ENCODE measurements around the gene AQP1. TPM values are rescaled to one million over a fixed set of nuclear protein-coding genes. Genes with fewer than 3 reads are reported as not detected.

The AQP1 gene
- total and polyA plus RNA-seq, 2 of the 13 experiments (the other 11 are each of a cell fraction or from before 2014, with no cell fraction given) = not detected

DNA sequence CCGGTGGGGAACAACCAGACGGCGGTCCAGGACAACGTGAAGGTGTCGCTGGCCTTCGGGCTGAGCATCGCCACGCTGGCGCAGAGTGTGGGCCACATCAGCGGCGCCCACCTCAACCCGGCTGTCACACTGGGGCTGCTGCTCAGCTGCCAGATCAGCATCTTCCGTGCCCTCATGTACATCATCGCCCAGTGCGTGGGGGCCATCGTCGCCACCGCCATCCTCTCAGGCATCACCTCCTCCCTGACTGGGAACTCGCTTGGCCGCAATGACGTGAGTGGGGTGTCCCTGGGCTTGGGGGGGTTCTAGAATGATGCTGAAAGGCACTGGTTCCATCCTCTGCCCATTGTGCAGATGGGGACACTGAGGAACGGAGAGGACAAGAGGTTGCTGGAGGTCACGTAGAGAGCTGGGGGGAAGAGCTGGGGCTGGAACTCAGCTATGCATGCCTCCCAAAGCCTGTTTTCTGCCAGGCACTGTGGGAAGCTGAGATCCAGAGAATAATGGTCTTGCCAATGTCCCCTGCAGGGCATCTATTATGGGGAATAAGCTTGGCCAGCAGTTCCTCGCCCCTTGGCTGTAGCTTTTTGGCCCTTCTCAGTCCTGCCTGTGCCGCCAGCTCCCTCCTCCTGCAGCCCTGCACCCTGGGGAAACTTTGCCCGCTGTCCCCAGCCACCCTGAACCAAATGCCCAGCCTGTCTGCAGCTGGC, 523 bp downstream of the AQP1 start (continued):
- TF ChIP-seq NKX3-1 (CRISPR knock-in tag; IDR thresholded peaks at IDR 0.05) = no peak
- TF ChIP-seq HOXA5 (CRISPR knock-in tag; IDR thresholded peaks at IDR 0.05) = no peak

DNA sequence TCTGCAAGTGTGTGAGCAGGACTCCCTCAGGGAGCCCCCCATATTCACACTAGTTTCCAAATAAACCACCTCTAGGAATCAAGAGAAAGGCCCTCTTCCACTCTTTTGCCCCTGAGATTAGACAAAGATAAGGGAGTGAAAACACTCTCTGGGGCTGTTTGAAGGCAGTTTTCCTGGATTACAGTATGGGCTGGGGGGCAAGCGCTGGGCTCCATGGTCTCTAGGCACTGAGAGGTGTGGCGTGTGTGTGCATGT, 1.0 kb downstream of the AQP1 start:
- CTCF ChIA-PET (ENCODE audit: low intra/inter-chr PET ratio, low total read pairs) = no interaction called here
- intact Hi-C loops (cut with micrococcal nuclease; ENCODE audit: unreplicated experiment) (no loop called here), in situ Hi-C loops (cut with HindIII; ENCODE audit: extremely low pct_ligation_motif_present, low pct_unique_long_range_greater_than_20kb) (no loop called here)
- 57% methylated on average over 2 of the region's 2 CpGs for WGBS (ENCODE audit: low lambda C conversion rate)
- Histone ChIP-seq H2AFZ (ENCODE audit: low read length) (no peak overlapping the region), H3K4me1 (ENCODE audit: insufficient read depth, low read length) (no peaks in the 10 kb centered on the region), H3K9me3 (ENCODE audit: low read length) (no peaks in the 10 kb centered on the region), H3K27me3 (ENCODE audit: control insufficient read depth in 1 of 2, insufficient read depth in 2 of 2, low read length in 2 of 2) (peaks cover 6 to 10% of the 10 kb centered on the region in 2 experiments; a peak in 3 of 5 replicates), H3K36me3 (replicated peaks in 1 of 2; ENCODE audit: control insufficient read depth in 1 of 2, insufficient read depth in 2 of 2, low read length in 2 of 2) (no peaks in the 10 kb centered on the region), H3K4me2 (ENCODE audit: low read depth, low read length) (no peak overlapping the region), H3K79me2 (ENCODE audit: insufficient read depth, low read length) (no peaks in the 10 kb centered on the region), H4K20me1 (ENCODE audit: insufficient read depth, low read length) (no peaks in the 10 kb centered on the region), H3K4me3 (replicated peaks in 1 of 3; ENCODE audit: insufficient read depth in 1 of 3, low read depth in 2 of 3, low read length in 3 of 3) (no peak overlapping the region), H3K9ac (ENCODE audit: insufficient read depth, low read depth, low read length) (no peak overlapping the region), H3K27ac (ENCODE audit: extremely low read length, insufficient read depth, low read length) (no peak overlapping the region)
- POLR2A ChIA-PET = no interaction called here
- DNase-seq (ENCODE audit: low spot score) = no peak
- no peak for ATAC-seq
- no TSS peak for BruUV-seq (replicated peaks)
- no peak for FAIRE-seq
- TF ChIP-seq, protein P1, sequence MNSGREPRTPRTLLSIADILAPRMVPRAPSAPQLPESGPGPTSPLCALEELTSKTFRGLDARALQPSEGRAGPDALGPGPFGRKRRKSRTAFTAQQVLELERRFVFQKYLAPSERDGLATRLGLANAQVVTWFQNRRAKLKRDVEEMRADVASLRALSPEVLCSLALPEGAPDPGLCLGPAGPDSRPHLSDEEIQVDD (CRISPR knock-in tag; IDR thresholded peaks at IDR 0.05; ENCODE audit: borderline replicate concordance) = no peak
- TF ChIP-seq SKI (IDR thresholded peaks at IDR 0.05; ENCODE audit: partially characterized antibody) = no peak
- TF ChIP-seq, protein P2, sequence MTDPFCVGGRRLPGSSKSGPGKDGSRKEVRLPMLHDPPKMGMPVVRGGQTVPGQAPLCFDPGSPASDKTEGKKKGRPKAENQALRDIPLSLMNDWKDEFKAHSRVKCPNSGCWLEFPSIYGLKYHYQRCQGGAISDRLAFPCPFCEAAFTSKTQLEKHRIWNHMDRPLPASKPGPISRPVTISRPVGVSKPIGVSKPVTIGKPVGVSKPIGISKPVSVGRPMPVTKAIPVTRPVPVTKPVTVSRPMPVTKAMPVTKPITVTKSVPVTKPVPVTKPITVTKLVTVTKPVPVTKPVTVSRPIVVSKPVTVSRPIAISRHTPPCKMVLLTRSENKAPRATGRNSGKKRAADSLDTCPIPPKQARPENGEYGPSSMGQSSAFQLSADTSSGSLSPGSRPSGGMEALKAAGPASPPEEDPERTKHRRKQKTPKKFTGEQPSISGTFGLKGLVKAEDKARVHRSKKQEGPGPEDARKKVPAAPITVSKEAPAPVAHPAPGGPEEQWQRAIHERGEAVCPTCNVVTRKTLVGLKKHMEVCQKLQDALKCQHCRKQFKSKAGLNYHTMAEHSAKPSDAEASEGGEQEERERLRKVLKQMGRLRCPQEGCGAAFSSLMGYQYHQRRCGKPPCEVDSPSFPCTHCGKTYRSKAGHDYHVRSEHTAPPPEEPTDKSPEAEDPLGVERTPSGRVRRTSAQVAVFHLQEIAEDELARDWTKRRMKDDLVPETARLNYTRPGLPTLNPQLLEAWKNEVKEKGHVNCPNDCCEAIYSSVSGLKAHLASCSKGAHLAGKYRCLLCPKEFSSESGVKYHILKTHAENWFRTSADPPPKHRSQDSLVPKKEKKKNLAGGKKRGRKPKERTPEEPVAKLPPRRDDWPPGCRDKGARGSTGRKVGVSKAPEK (CRISPR knock-in tag; IDR thresholded peaks at IDR 0.05; ENCODE audit: borderline replicate concordance) = no peak
- TF ChIP-seq, protein P3, sequence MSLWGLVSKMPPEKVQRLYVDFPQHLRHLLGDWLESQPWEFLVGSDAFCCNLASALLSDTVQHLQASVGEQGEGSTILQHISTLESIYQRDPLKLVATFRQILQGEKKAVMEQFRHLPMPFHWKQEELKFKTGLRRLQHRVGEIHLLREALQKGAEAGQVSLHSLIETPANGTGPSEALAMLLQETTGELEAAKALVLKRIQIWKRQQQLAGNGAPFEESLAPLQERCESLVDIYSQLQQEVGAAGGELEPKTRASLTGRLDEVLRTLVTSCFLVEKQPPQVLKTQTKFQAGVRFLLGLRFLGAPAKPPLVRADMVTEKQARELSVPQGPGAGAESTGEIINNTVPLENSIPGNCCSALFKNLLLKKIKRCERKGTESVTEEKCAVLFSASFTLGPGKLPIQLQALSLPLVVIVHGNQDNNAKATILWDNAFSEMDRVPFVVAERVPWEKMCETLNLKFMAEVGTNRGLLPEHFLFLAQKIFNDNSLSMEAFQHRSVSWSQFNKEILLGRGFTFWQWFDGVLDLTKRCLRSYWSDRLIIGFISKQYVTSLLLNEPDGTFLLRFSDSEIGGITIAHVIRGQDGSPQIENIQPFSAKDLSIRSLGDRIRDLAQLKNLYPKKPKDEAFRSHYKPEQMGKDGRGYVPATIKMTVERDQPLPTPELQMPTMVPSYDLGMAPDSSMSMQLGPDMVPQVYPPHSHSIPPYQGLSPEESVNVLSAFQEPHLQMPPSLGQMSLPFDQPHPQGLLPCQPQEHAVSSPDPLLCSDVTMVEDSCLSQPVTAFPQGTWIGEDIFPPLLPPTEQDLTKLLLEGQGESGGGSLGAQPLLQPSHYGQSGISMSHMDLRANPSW (CRISPR knock-in tag; IDR thresholded peaks at IDR 0.05; ENCODE audit: borderline replicate concordance) = no peak
